IMR-90 (cell line): Measurements from ENCODE around the gene HSD17B3. TPM values are rescaled to one million over a fixed set of nuclear protein-coding genes. Genes with fewer than 3 reads are reported as not detected.

Experiments used
- ATAC-seq: fragments of 200-7000 bp; cut with Tn5 transposase; 2 replicates; pipeline ENCODE4 v1.9.1; 2020; ENCODE audit warnings: low read depth, mild to moderate bottlenecking, moderate library complexity
- BruUV-seq: library from RNA; stranded (reverse); fragments of 400-500 nt; replicated peaks from 2 replicates; lab custom pipeline; 2021; lab: Mats Ljungman, UMichigan
- CTCF ChIA-PET: fragments of 300-600 bp; formaldehyde crosslinking; extraction: SDS; loops from one replicate; lab custom pipeline; 2021; ENCODE audit warnings: antibody characterized with exemption; lab: Yijun Ruan, JAX
- POLR2A ChIA-PET: fragments of 300-600 bp; sonication (Branson Sonifier 250); formaldehyde crosslinking; loops from one replicate; lab custom pipeline; 2022; ENCODE audit warnings: antibody characterized with exemption; ENCODE audit not compliant: unreplicated experiment; lab: Charles Lee
- DNase-seq: peaks from one replicate; pipeline ENCODE4 v3.0.0; 2013
- H2AFZ ChIP-seq: replicated peaks from 2 replicates; pipeline ENCODE3; 2013; ENCODE audit warnings: low read length, mild to moderate bottlenecking; ENCODE audit not compliant: poor library complexity
- H2AK5ac ChIP-seq: 2 replicates; pipeline ENCODE4 v1.6.1; 2013; ENCODE audit warnings: low read depth, low read length, inconsistent platforms
- H2AK9ac ChIP-seq: replicated peaks from 2 replicates; pipeline ENCODE3; 2013; ENCODE audit warnings: mild to moderate bottlenecking, low read depth, low read length, moderate library complexity; ENCODE audit not compliant: poor library complexity
- H2BK120ac ChIP-seq: 2 replicates; pipeline ENCODE4 v1.6.1; 2013; ENCODE audit warnings: low read depth, low read length, inconsistent platforms
- H2BK15ac ChIP-seq: 3 replicates; pipeline ENCODE4 v1.6.1; 2013; ENCODE audit warnings: low read depth, low read length, inconsistent platforms
- H2BK20ac ChIP-seq: 2 replicates; pipeline ENCODE4 v1.6.1; 2013; ENCODE audit warnings: low read depth, mild to moderate bottlenecking, inconsistent platforms, low read length, moderate library complexity
- H2BK5ac ChIP-seq: 2 replicates; pipeline ENCODE4 v1.6.1; 2013; ENCODE audit warnings: mild to moderate bottlenecking, low read depth, low read length, inconsistent platforms; ENCODE audit not compliant: poor library complexity, severe bottlenecking
- H3K14ac ChIP-seq: replicated peaks from 2 replicates; pipeline ENCODE4 v1.6.1; 2013; ENCODE audit warnings: low read depth, low read length, inconsistent platforms
- H3K18ac ChIP-seq: 2 replicates; pipeline ENCODE4 v1.6.1; 2013; ENCODE audit warnings: low read depth, low read length, control low read depth
- H3K23ac ChIP-seq: 2 replicates; pipeline ENCODE4 v1.6.1; 2013; ENCODE audit warnings: low read depth, low read length, inconsistent platforms
- H3K27ac ChIP-seq: 2 replicates; pipeline ENCODE4 v1.5.1; 2013; ENCODE audit warnings: mild to moderate bottlenecking, control low read depth, low read length; ENCODE audit not compliant: insufficient read depth
- H3K27me3 ChIP-seq: 2 replicates; pipeline ENCODE4 v1.6.1; 2013; ENCODE audit warnings: low read length; ENCODE audit not compliant: control insufficient read depth, insufficient read depth
- H3K36me3 ChIP-seq: 2 replicates; pipeline ENCODE4 v1.6.1; 2013; ENCODE audit warnings: low read length, mixed read lengths; ENCODE audit not compliant: control insufficient read depth, insufficient read depth
- H3K4ac ChIP-seq: 2 replicates; pipeline ENCODE4 v1.6.1; 2013; ENCODE audit warnings: low read depth, low read length, inconsistent platforms
- H3K4me1 ChIP-seq: 2 replicates; pipeline ENCODE4 v1.6.1; 2013; ENCODE audit warnings: low read length, mixed read lengths; ENCODE audit not compliant: control insufficient read depth, insufficient read depth
- H3K4me2 ChIP-seq: 2 replicates; pipeline ENCODE4 v1.6.1; 2013; ENCODE audit warnings: low read depth, mild to moderate bottlenecking, control low read depth, low read length, moderate library complexity
- H3K4me3 ChIP-seq: 2 replicates; pipeline ENCODE4 v1.5.1; 2013; ENCODE audit warnings: low read depth, mild to moderate bottlenecking, control low read depth, low read length, moderate library complexity; ENCODE audit not compliant: insufficient read depth
- H3K56ac ChIP-seq: 2 replicates; pipeline ENCODE4 v1.6.1; 2013; ENCODE audit warnings: low read length, inconsistent platforms; ENCODE audit not compliant: insufficient read depth; ENCODE audit errors: extremely low read depth
- H3K79me1 ChIP-seq, 2 experiments: 2 replicates each; pipeline ENCODE4 v1.6.1; 2013; ENCODE audit warnings: low read length in 2 of 2, inconsistent platforms in 1 of 2, low read depth in 1 of 2
- H3K9ac ChIP-seq: 2 replicates; pipeline ENCODE4 v1.6.1; 2013; ENCODE audit warnings: low read depth, low read length, control low read depth
- H3K9me1 ChIP-seq: 2 replicates; pipeline ENCODE4 v1.6.1; 2013; ENCODE audit warnings: low read length, inconsistent platforms; ENCODE audit not compliant: insufficient read depth
- H3K9me3 ChIP-seq: 2 replicates; pipeline ENCODE4 v1.6.1; 2013; ENCODE audit warnings: low read length; ENCODE audit not compliant: control insufficient read depth, insufficient read depth
- H4K20me1 ChIP-seq: 2 replicates; pipeline ENCODE4 v1.6.1; 2013; ENCODE audit warnings: low read length, inconsistent platforms; ENCODE audit not compliant: insufficient read depth
- H4K5ac ChIP-seq: 2 replicates; pipeline ENCODE4 v1.6.1; 2013; ENCODE audit warnings: mild to moderate bottlenecking, low read depth, low read length, control low read depth
- H4K8ac ChIP-seq, 2 experiments: 2 replicates each; pipeline ENCODE4 v1.6.1; 2013; ENCODE audit warnings: low read depth in 2 of 2, low read length in 2 of 2, control low read depth in 1 of 2, inconsistent platforms in 1 of 2
- H4K91ac ChIP-seq: 2 replicates; pipeline ENCODE4 v1.6.1; 2013; ENCODE audit warnings: low read depth, low read length, inconsistent platforms; ENCODE audit not compliant: insufficient read depth
- BHLHE40 ChIP-seq: fragments of 150-350 bp; IDR thresholded peaks from 2 replicates; pipeline ENCODE4 v1.6.1; 2016; ENCODE audit warnings: mild to moderate bottlenecking, low read depth, low read length
- CEBPB ChIP-seq: IDR thresholded peaks from 2 replicates; pipeline ENCODE4 v1.6.1; 2012; ENCODE audit warnings: low read depth, low read length, improper control_type of control experiment
- CHD1 ChIP-seq: IDR thresholded peaks from 2 replicates; pipeline ENCODE4 v1.6.1; 2012; ENCODE audit warnings: low read depth, low read length, improper control_type of control experiment
- FOS ChIP-seq: fragments of 150-350 bp; IDR thresholded peaks from 2 replicates; pipeline ENCODE4 v1.6.1; 2016; ENCODE audit warnings: low read depth, low read length
- MAFK ChIP-seq: IDR thresholded peaks from 2 replicates; pipeline ENCODE4 v1.6.1; 2012; ENCODE audit warnings: low read depth, low read length, improper control_type of control experiment
- MXI1 ChIP-seq: IDR thresholded peaks from 2 replicates; pipeline ENCODE4 v1.6.1; 2012; ENCODE audit warnings: low read depth, mild to moderate bottlenecking, low read length, moderate library complexity, borderline replicate concordance
- NFE2L2 ChIP-seq: fragments of 150-350 bp; IDR thresholded peaks from 2 replicates; pipeline ENCODE4 v1.6.1; 2016; ENCODE audit warnings: low read depth, mild to moderate bottlenecking, low read length
- POLR2A ChIP-seq: IDR thresholded peaks from 2 replicates; pipeline ENCODE4 v1.6.1; 2012; ENCODE audit warnings: mild to moderate bottlenecking, low read depth, low read length
- RAD21 ChIP-seq: IDR thresholded peaks from 2 replicates; pipeline ENCODE4 v1.6.1; 2012; ENCODE audit warnings: low read length, improper control_type of control experiment
- RCOR1 ChIP-seq: IDR thresholded peaks from 2 replicates; pipeline ENCODE4 v1.6.1; 2012; ENCODE audit warnings: mild to moderate bottlenecking, low read length, improper control_type of control experiment; ENCODE audit not compliant: insufficient replicate concordance
- RFX5 ChIP-seq: IDR thresholded peaks from 2 replicates; pipeline ENCODE4 v1.8.0; 2012; ENCODE audit warnings: low read depth, mild to moderate bottlenecking, low read length, moderate library complexity
- SMC3 ChIP-seq: fragments of 150-350 bp; IDR thresholded peaks from 2 replicates; pipeline ENCODE4 v1.6.1; 2016; ENCODE audit warnings: low read depth, mild to moderate bottlenecking, antibody characterized with exemption, low read length, moderate library complexity
- WGBS, 2 experiments: methylation state at CpG; one replicate each; pipeline versions ENCODE4 v1.1.5 to v1.1.7; 2013; ENCODE audit warnings: missing lambda C conversion rate in 2 of 2; ENCODE audit not compliant: insufficient read length in 1 of 2; ENCODE audit errors: extremely low coverage in 2 of 2; 5-methylcytosine and 5-hydroxymethylcytosine counted together
- dilution Hi-C: fragments of 300-500 bp; cut with HindIII; formaldehyde crosslinking; loops from one replicate; pipeline ENCODE4 v1.14.3; 2018; ENCODE audit warnings: low sequenced_read_pairs; ENCODE audit not compliant: unreplicated experiment
- in situ Hi-C: fragments of 300-500 bp; cut with MboI; formaldehyde crosslinking; loops from 3 replicates; pipeline ENCODE4 v1.14.3; 2019; ENCODE audit warnings: low sequenced_read_pairs, inconsistent platforms, mixed read lengths
- intact Hi-C: fragments of 100-400 bp; cut with micrococcal nuclease; formaldehyde crosslinking; loops from 2 replicates; pipeline ENCODE4 v1.10.0; 2022
- polyA plus RNA-seq, 3 experiments: library from polyadenylated mRNA; depleted of rRNA; stranded (reverse); fragments of >200 nt; gene quantifications; 2 replicates each; pipeline ENCODE4 v1.2.3, GENCODE V29; 2012; ENCODE audit warnings: low replicate concordance in 1 of 3
- total RNA-seq: library from RNA; depleted of rRNA; stranded (reverse); fragments of >200 nt; gene quantifications from 2 replicates; pipeline ENCODE4 v1.2.3, GENCODE V29; 2012
- TF ChIP-seq, protein P1 (sequence below): fragments of 150-350 bp; IDR thresholded peaks from 2 replicates; pipeline ENCODE4 v1.6.1; 2016; ENCODE audit warnings: low read depth, mild to moderate bottlenecking, low read length, moderate library complexity, borderline replicate concordance
- TF ChIP-seq, protein P2 (sequence below): fragments of 150-350 bp; IDR thresholded peaks from 2 replicates; pipeline ENCODE4 v1.6.1; 2017; ENCODE audit warnings: mild to moderate bottlenecking, antibody characterized with exemption, low read length, low read depth

Gene HSD17B3
- total and polyA plus RNA-seq, 2 of the 4 experiments (the other 2 are of a cell fraction): 0.18 TPM; not detected in 1

DNA sequence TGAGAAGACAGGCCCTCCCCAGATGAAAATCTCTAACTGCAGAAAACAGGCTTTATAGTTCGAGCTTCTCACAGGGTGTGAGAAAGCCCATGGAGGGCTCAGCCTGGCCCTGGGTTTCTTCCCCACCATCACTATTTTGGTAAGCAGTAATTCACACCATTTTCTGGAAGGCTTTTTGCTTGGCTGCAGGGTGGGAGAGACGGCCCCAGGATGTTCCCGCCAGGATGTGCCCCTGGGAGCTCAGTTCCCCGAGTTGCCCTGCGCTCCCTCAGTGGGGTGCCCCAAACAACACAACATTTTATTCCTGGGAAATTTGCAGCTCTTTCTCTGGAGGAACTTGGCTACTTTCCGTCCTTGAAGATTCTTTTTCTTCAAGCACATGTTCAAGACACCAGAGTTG lies 100.8 kb downstream of the HSD17B3 start:
- CTCF ChIA-PET: no interaction called here

More for the DNA sequence above, 100.8 kb downstream of the HSD17B3 start:
- Histone ChIP-seq H2AFZ (no peak overlapping the region), H3K9me1 (no peaks in the 10 kb centered on the region), H3K14ac (no peak overlapping the region), H3K79me1 (no peaks in the 10 kb centered on the region), H4K20me1 (no peaks in the 10 kb centered on the region), H3K36me3 (no peaks in the 10 kb centered on the region), H2BK5ac (no peak overlapping the region), H2BK15ac (no peak overlapping the region), H2AK5ac (no peak overlapping the region), H3K27ac (no peak overlapping the region), H2AK9ac (no peak overlapping the region), H3K4me3 (no peak overlapping the region), H3K27me3 (peaks cover 51% of the 10 kb centered on the region), H3K9ac (no peak overlapping the region), H2BK120ac (no peak overlapping the region), H4K91ac (no peak overlapping the region), H3K4me1 (no peaks in the 10 kb centered on the region), H2BK20ac (no peak overlapping the region), H3K23ac (no peak overlapping the region), H3K18ac (no peak overlapping the region), H4K5ac (no peak overlapping the region), H3K4ac (no peak overlapping the region), H4K8ac (no peak overlapping the region), H3K56ac (no peak overlapping the region), H3K9me3 (0 out of 2 replicates have a peak, but pooled peaks cover 2% of the 10 kb centered on the region), H3K4me2 (no peak overlapping the region)
- BruUV-seq: no TSS peak
- ATAC-seq (no peak), DNase-seq (no peak)
- dilution Hi-C loops (no loop called here), intact Hi-C loops (no loop called here), in situ Hi-C loops (loop anchor here (25.0 kb wide), 2 partner anchors 464 to 864 kb away; no protein-coding TSS in a partner anchor)
- POLR2A ChIA-PET: no interaction called here
- 50% methylated on average over 2 of the region's 6 CpGs; no CpG with 5 or more reads in 1 of the 2 experiments for WGBS, 2 experiments
- TF ChIP-seq CHD1 (no peak), MAFK (no peak), RFX5 (no peak), CEBPB (no peak), SMC3 (no peak), POLR2A (no peak), NFE2L2 (no peak), MXI1 (no peak), FOS (no peak), RAD21 (no peak), RCOR1 (no peak), BHLHE40 (no peak)
- TF ChIP-seq, protein P1, sequence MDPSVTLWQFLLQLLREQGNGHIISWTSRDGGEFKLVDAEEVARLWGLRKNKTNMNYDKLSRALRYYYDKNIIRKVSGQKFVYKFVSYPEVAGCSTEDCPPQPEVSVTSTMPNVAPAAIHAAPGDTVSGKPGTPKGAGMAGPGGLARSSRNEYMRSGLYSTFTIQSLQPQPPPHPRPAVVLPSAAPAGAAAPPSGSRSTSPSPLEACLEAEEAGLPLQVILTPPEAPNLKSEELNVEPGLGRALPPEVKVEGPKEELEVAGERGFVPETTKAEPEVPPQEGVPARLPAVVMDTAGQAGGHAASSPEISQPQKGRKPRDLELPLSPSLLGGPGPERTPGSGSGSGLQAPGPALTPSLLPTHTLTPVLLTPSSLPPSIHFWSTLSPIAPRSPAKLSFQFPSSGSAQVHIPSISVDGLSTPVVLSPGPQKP: no peak
- TF ChIP-seq, protein P2, sequence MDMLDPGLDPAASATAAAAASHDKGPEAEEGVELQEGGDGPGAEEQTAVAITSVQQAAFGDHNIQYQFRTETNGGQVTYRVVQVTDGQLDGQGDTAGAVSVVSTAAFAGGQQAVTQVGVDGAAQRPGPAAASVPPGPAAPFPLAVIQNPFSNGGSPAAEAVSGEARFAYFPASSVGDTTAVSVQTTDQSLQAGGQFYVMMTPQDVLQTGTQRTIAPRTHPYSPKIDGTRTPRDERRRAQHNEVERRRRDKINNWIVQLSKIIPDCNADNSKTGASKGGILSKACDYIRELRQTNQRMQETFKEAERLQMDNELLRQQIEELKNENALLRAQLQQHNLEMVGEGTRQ: no peak
